ENCODE results near the gene CD109. TPM values are rescaled to one million over a fixed set of nuclear protein-coding genes. Genes with fewer than 3 reads are reported as not detected.
"Not testable (repeated sequence)": the region's sequence is repeated elsewhere in the genome, so short reads cannot be mapped to it uniquely, and the experiment has no call there.

CD109 gene
- total RNA-seq, 1 experiment from 2014 or later: 39.3 TPM

- not testable (repeated sequence) for DNase-seq (ENCODE audit: low read depth)
Measured at GRCh38 chr6:73725192-73725591, 29.2 kb downstream of the CD109 start.

- DNase-seq (ENCODE audit: low read depth): no peak
Measured at GRCh38 chr6:73727114-73727513, 31.1 kb downstream of the CD109 start.

- DNase-seq (ENCODE audit: low read depth): no peak
Measured at GRCh38 chr6:73728548-73729205, 32.7 kb downstream of the CD109 start.

- DNase-seq (ENCODE audit: low read depth): no peak
Measured at GRCh38 chr6:73731285-73731684, 35.3 kb downstream of the CD109 start.

DNA sequence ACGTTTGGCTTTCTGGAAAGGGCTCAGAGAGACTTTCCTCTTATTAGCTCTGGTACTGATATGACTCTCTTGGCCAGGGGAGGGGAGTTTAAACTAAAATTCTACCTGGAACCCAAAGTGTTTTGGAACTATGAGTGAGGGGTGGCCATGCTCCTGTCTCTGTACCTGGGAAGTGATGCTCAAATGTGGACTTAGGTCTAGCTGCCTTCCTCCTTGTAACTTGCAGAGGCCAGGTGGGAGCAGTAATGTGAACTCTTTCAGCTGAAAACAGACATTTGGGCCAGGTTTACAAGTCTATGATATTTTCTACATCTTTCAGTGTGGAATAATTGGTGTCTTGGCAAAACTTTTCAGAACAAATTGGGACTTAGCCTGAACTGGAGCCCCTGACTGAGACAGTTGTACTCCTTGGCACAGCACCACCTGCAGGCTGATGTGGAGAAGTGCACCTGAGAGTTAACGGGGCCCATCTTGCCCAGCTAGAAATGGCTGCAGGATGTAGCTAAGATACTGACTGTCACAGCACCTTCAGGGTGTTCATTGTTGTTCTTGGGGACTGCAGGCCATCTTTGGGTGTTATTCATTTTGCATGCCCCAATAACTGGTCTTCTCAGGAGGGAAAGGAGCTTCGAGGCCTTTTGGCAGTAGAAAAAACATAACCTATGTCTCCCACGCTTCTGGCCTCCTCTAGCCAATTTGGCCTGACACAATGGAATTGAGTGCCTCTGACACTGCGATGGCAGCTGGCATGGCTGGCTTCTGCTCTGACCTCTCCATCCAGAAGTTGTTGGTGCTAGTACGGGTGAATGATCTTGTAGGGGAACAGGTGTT, 37.1 kb downstream of the CD109 start:
- peak; percentile 76 for DNase-seq (ENCODE audit: low read depth)

GRCh38 chr6:73733791-73734190, 37.8 kb downstream of the CD109 start:
- DNase-seq (ENCODE audit: low read depth): no peak

DNA sequence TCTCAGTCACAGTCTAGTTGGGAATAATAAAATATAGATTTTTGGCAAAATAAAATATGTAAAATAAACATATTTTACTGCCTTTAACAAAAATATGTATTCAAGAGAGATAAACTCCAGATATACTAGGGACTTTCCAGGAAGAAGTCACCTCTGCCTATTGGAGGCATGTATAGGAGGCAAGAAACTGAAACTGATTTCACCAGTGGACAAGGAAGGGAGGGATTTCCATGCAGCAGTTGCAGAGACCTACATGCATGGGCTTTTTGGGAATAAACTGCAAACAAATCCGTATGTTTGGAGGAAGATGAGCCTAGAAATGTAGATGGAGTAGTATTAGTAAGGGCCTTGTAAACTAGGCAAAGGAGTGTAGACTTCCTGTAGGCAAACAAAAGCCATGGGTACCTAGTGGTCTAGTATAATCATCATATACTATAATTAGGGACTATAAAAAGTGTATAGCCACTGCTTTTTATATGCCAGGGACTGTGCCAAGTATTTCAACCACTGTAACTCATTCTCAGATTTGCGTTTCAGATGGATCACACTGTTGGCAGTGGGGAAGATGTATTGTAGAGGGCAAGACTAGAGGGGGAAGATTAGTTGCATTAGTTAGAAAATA, 38.9 kb downstream of the CD109 start:
- no peak for DNase-seq (ENCODE audit: low read depth)

DNA sequence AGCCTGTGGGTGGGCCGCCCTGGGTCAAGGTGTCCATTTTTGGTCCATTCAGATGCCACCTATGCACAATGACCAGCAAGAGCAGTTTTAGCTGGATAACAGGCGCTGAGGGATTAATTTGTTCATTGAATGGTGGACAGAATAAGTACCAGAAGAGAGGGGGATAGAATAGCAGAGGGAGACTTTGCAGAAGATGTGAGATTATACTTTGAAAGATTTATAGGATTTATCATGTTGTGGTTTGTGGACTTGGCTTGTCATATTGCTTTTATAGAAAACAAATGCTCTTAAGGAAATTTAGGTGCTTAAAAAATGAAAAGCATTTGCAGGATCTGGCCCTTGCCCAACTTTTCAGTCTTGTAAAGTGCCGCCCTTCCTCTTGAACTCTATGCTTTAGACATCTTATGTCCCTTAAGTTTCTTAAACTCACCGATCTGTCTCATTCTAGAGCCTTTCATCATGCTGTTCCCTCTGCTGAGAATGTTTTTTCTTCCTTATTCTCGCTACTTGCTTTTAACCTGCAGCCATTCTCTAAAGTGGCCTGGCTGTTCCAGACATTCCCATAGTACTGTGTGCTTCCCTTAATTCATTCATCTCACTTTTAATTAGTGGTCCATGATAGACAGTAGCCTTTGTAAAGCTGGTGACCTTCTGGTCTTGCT, 42.5 kb downstream of the CD109 start:
- no peak for DNase-seq (ENCODE audit: low read depth)

- peak; percentile 75 for DNase-seq (ENCODE audit: low read depth)
Measured at GRCh38 chr6:73739096-73739495, 43.1 kb downstream of the CD109 start.

DNA sequence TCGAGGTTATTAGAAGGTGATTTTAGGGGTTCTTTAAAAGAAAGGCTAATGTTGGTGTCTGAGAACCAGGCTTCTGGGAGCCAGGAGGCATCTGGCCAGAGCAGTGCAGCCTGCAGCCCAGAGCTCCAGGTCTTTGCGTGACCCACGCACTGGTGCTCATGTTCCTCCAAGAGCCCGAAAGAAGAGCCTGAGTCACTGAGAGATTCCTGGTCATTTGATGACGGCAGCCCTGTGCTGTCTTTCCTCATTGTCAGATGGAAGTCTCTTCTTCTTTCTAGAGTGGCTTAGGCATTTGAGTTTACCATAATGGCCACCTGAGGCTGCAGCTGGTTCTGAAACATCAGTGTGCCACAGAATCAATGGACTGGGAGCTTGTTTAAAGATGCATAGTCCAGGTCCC, 46.4 kb downstream of the CD109 start:
- DNase-seq (ENCODE audit: low read depth): no peak

- DNase-seq (ENCODE audit: low read depth): no peak
Measured at GRCh38 chr6:73743081-73743480, 47.1 kb downstream of the CD109 start.

DNA sequence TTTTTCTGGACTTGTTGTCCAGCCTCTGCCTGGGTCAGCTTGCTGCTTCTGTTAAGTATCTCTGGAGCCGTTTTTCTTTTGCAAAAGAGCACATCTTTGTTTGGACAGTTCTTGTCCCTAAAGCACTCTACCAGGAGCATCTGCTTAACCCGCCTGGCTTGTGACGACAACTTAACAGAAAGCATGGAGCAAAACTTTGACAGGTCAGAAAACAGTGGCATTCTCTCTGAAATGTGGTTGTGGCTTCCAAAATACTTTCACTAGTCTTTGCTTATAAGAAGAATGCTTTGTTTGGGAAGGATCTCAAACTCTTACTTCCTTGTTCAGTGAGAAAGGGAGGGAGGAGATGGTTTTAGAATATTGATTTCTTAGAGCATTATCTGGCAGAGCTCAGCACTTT, 47.6 kb downstream of the CD109 start:
- DNase-seq (ENCODE audit: low read depth): no peak

DNA sequence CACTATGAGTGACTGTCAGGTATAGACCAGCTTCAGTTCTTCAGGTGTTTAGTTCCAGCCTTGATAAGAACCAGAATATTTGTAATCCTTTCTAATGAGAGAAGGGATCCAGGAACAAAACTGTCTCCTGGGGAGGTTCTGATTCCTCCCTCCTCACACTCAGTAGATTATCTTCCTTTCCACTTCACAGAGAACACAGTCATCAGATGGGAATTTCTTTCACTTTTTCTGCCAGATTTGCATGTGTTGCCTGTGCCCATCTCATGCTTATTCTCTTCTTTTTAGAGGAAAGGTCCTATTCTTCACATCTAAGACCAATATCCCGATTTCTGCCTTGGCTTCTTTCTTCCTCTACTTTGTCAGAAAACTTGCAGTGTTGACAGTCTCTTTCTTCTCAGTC, 50.8 kb downstream of the CD109 start:
- DNase-seq (ENCODE audit: low read depth): peak; percentile 53

DNA sequence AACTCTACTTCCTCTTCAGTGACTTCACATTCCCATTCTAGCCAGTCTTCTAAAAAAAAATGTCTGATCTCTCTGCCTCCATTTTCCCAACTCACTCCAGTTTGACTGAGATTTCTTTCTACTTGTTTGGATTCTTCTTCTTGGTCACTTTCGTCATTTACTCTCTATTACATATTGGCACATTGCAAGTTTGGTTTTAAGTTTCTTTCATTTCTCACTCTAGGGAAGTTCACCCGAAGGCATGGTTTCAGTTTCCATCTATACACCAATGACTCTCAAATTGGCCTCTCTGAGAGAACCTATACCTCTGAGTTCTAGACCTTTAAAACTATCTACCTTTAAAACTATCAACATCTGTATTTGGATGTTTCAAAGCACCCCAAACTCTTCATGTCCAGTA, 51.3 kb downstream of the CD109 start:
- DNase-seq (ENCODE audit: low read depth): no peak

- no peak for DNase-seq (ENCODE audit: low read depth)
Measured at GRCh38 chr6:73752943-73753342, 56.9 kb downstream of the CD109 start.

GRCh38 chr6:73766040-73766439, 70.0 kb downstream of the CD109 start:
- no peak for DNase-seq (ENCODE audit: low read depth)

- DNase-seq (ENCODE audit: low read depth): no peak
Measured at GRCh38 chr6:73768558-73768957, 72.6 kb downstream of the CD109 start.

GRCh38 chr6:73769976-73770375, 74.0 kb downstream of the CD109 start:
- no peak for DNase-seq (ENCODE audit: low read depth)

DNA sequence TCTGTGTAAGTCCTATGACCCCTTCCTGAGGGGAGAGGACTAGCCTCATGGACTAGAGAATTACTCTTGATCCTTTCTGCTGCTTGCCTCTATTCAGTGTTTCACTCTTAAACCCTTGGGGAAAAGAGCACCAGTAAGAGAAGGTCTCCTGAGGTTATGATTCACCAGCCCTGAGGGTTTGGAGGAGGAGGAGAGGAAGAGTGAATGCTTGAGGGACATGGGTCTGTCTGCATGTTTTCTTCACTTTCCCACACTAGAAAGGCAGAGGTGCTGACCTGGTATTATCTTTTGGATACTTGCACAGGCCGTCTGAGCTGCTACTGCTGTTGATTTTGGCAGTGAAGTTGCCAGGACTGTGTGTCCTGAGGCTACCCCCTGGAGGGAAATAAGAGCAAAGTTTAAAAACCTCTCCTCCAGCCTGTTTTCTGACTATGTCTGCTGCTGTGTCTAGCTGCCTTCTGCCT, 78.3 kb downstream of the CD109 start:
- DNase-seq (ENCODE audit: low read depth): peak; percentile 100

DNA sequence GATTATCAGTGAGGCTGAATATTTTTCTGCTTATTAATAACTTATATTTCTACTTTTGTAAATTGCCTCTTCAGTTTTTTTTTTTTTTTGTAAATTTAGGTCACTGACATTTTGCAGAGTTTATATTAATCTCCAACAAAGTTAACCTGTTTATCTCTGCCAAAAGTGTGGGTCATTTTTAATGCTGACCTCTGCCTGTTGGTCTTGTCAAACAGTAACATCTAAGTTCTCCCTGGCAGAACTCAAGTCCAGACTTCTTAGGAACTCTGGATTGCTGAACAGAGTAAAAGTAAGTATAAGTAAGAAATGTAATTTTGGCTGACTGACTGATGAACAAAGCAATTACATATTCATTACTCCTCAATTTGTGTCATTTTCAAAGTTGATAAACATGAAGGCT, 83.9 kb downstream of the CD109 start:
- no peak for DNase-seq (ENCODE audit: low read depth)

DNA sequence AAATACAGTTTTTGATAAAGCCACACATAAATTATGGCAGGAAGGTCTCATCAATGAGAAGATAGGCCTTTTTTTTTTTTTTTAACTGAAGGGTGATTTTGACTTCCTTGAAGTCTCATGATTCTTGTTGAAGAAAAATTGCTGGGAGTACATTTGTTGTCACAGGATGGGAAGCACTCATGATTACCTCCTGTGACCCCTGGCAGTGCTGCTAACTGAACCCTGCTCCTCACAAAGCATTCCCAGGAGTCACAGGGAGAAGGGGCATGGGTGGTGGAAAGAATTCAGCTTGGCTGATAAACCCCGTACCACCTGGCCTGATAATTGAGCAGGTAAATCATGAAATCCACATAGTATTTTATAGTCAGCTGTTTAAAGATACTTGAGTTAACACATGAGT, 86.9 kb downstream of the CD109 start:
- no peak for DNase-seq (ENCODE audit: low read depth)

Data from M059J (cell line).